HepG2 (cell line): ENCODE measurements around the gene RHO. TPM values are rescaled to one million over a fixed set of nuclear protein-coding genes. Genes with fewer than 3 reads are reported as not detected.
A peak's percentile ranks its signal among the peaks of the same experiment; 100 is the strongest.

ENCODE experiments used
- HDAC2 ChIP-seq: sonication (generic); formaldehyde crosslinking; IDR thresholded peaks from 2 replicates; pipeline ENCODE4 v1.4.0; 2020; ENCODE audit warnings: missing genetic modification reagents
- KDM2A ChIP-seq: sonication (generic); formaldehyde crosslinking; IDR thresholded peaks from 2 replicates; pipeline ENCODE4 v1.4.0; 2020; ENCODE audit warnings: low read depth, missing genetic modification reagents, borderline replicate concordance
- LCORL ChIP-seq, 2 experiments: fragments of 450-650 bp in 1 of 2; sonication (generic) in 1 of 2; formaldehyde crosslinking in 1 of 2; IDR thresholded peaks; 2 replicates each; pipeline versions ENCODE4 v1.5.0 to v1.6.1; 2017 to 2020; ENCODE audit warnings: antibody characterized with exemption in 1 of 2, missing genetic modification reagents in 1 of 2
- MAFK ChIP-seq, 2 experiments: IDR thresholded peaks in 1 of 2; conservative IDR thresholded peaks in 1 of 2; 2 replicates each; pipeline ENCODE4 v1.6.1; 2011; ENCODE audit warnings: improper control_type of control experiment in 2 of 2, low read length in 2 of 2
- SAP130 ChIP-seq: IDR thresholded peaks from 2 replicates; pipeline ENCODE4 v1.6.1; 2016; ENCODE audit warnings: low read depth
- SOX6 ChIP-seq, 2 experiments: fragments of 450-650 bp in 1 of 2; sonication (generic) in 1 of 2; formaldehyde crosslinking in 1 of 2; IDR thresholded peaks; 2 replicates each; pipeline versions ENCODE4 v1.4.0 to v1.6.1; 2017 to 2020; ENCODE audit warnings: antibody characterized with exemption in 1 of 2, mild to moderate bottlenecking in 1 of 2, missing genetic modification reagents in 1 of 2
- ZBTB38 ChIP-seq: sonication (generic); formaldehyde crosslinking; IDR thresholded peaks from 2 replicates; pipeline ENCODE4 v1.5.1; 2020; ENCODE audit warnings: mild to moderate bottlenecking, missing genetic modification reagents
- ZNF34 ChIP-seq: sonication (generic); formaldehyde crosslinking; IDR thresholded peaks from 2 replicates; pipeline ENCODE4 v1.4.0; 2020; ENCODE audit warnings: mild to moderate bottlenecking, missing genetic modification reagents, borderline replicate concordance
- ZNF598 ChIP-seq: sonication (generic); formaldehyde crosslinking; IDR thresholded peaks from 2 replicates; pipeline ENCODE4 v1.5.1; 2020; ENCODE audit warnings: mild to moderate bottlenecking, missing genetic modification reagents, borderline replicate concordance
- ZNF772 ChIP-seq: sonication (generic); formaldehyde crosslinking; IDR thresholded peaks from 2 replicates; pipeline ENCODE4 v1.5.0; 2020; ENCODE audit warnings: mild to moderate bottlenecking, missing genetic modification reagents
- ZNF788 ChIP-seq: sonication (generic); formaldehyde crosslinking; IDR thresholded peaks from 2 replicates; pipeline ENCODE4 v1.5.0; 2020; ENCODE audit warnings: mild to moderate bottlenecking, missing genetic modification reagents, borderline replicate concordance
- ZSCAN20 ChIP-seq: sonication (generic); formaldehyde crosslinking; IDR thresholded peaks from 2 replicates; pipeline ENCODE4 v1.4.0; 2020; ENCODE audit warnings: missing genetic modification reagents, mild to moderate bottlenecking, borderline replicate concordance
- polyA plus RNA-seq, 8 experiments: library from polyadenylated mRNA; depleted of rRNA in 3 of 8; stranded (reverse) in 7 of 8; unstranded in 1 of 8; fragments of >200 nt; fragmentation: Illumina TruSeq in 4 of 8; extraction: Trizol in 4 of 8; gene quantifications; 2 replicates each; pipeline versions ENCODE4 v1.2.1 to v1.2.3, GENCODE V29; 2011 to 2016; ENCODE audit warnings: low read depth in 4 of 8, missing spikeins in 1 of 8, mixed read lengths in 1 of 8; ENCODE audit not compliant: insufficient read depth in 1 of 8
- total RNA-seq, 5 experiments: library from RNA; depleted of rRNA; stranded (reverse); fragments of >200 nt; fragmentation: Illumina TruSeq; extraction: Trizol; gene quantifications; 2 replicates each; pipeline ENCODE4 v1.2.3, GENCODE V29; 2016; ENCODE audit warnings: low read depth in 1 of 5
- TF ChIP-seq, protein P1 (sequence below): sonication (generic); formaldehyde crosslinking; IDR thresholded peaks from 2 replicates; pipeline ENCODE4 v1.5.0; 2020; ENCODE audit warnings: mild to moderate bottlenecking, missing genetic modification reagents, borderline replicate concordance
- TF ChIP-seq, protein P2 (sequence below): sonication (generic); formaldehyde crosslinking; IDR thresholded peaks from 2 replicates; pipeline ENCODE4 v1.5.1; 2020; ENCODE audit warnings: missing genetic modification reagents, mild to moderate bottlenecking, borderline replicate concordance
- TF ChIP-seq, protein P3 (sequence below): sonication (generic); formaldehyde crosslinking; IDR thresholded peaks from 2 replicates; pipeline ENCODE4 v1.5.0; 2020; ENCODE audit warnings: mild to moderate bottlenecking, missing genetic modification reagents, moderate library complexity
- TF ChIP-seq, protein P4 (sequence below): sonication (generic); formaldehyde crosslinking; IDR thresholded peaks from 2 replicates; pipeline ENCODE4 v1.4.0; 2020; ENCODE audit warnings: missing genetic modification reagents

Gene RHO
- total and polyA plus RNA-seq, 2 of the 13 experiments (the other 11 are each of a cell fraction or from before 2014, with no cell fraction given) = not detected

DNA sequence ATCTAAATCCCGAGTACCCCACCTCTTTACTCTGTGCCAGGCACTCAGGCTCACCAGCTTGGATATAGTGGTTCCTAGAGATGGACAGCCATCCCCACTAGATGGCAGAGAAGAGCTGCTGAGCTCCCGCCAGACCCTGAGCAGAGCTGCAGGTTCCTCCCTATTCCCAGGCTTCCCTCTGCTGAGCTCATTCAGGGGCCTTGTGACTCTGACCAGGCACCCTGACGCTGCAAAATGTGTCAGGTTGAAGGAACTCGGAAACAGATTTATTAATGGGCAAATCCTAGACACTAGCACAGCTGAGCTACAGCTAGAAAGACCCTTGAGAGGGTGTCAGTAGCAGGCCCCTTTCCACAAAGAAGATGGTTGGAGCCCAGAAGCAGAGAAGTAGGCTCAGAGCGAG, 38.2 kb upstream of the RHO start (continued):
- TF ChIP-seq, protein P1, sequence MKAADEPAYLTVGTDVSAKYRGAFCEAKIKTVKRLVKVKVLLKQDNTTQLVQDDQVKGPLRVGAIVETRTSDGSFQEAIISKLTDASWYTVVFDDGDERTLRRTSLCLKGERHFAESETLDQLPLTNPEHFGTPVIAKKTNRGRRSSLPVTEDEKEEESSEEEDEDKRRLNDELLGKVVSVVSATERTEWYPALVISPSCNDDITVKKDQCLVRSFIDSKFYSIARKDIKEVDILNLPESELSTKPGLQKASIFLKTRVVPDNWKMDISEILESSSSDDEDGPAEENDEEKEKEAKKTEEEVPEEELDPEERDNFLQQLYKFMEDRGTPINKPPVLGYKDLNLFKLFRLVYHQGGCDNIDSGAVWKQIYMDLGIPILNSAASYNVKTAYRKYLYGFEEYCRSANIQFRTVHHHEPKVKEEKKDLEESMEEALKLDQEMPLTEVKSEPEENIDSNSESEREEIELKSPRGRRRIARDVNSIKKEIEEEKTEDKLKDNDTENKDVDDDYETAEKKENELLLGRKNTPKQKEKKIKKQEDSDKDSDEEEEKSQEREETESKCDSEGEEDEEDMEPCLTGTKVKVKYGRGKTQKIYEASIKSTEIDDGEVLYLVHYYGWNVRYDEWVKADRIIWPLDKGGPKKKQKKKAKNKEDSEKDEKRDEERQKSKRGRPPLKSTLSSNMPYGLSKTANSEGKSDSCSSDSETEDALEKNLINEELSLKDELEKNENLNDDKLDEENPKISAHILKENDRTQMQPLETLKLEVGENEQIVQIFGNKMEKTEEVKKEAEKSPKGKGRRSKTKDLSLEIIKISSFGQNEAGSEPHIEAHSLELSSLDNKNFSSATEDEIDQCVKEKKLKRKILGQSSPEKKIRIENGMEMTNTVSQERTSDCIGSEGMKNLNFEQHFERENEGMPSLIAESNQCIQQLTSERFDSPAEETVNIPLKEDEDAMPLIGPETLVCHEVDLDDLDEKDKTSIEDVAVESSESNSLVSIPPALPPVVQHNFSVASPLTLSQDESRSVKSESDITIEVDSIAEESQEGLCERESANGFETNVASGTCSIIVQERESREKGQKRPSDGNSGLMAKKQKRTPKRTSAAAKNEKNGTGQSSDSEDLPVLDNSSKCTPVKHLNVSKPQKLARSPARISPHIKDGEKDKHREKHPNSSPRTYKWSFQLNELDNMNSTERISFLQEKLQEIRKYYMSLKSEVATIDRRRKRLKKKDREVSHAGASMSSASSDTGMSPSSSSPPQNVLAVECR = peak; percentile 38; the same call in 1 of the 2 replicates
- TF ChIP-seq LCORL (IDR thresholded peaks at IDR 0.05) (no peak), LCORL (CRISPR knock-in tag; IDR thresholded peaks at IDR 0.05) (peak; percentile 56; the same call in 1 of the 2 replicates), ZNF598 (CRISPR knock-in tag) (0 out of 2 replicates have a peak, but pooled peaks have one; percentile 39), ZSCAN20 (CRISPR knock-in tag) (no peak), ZNF34 (0 out of 2 replicates have a peak, but pooled peaks have one; percentile 32), ZNF788 (CRISPR knock-in tag) (0 out of 2 replicates have a peak, but pooled peaks have one; percentile 44), HDAC2 (peak; percentile 51; the same call in 1 of the 2 replicates), MAFK (conservative IDR thresholded peaks at IDR 0.05 in 1 of 2, IDR thresholded peaks at IDR 0.05 in 1 of 2; ENCODE audit: low read length in 2 of 2) (peak; percentile 45 to 57; a peak in 2 of 4 replicates), SOX6 (IDR thresholded peaks at IDR 0.05) (no peak), SOX6 (CRISPR knock-in tag; IDR thresholded peaks at IDR 0.05) (peak; percentile 31; the same call in 1 of the 2 replicates), ZNF772 (CRISPR knock-in tag) (0 out of 2 replicates have a peak, but pooled peaks have one; percentile 29), KDM2A (CRISPR knock-in tag) (peak; percentile 57), ZBTB38 (peak; percentile 35; the same call in 1 of the 2 replicates), SAP130 (CRISPR knock-in tag) (peak; percentile 69)
- TF ChIP-seq, protein P2, sequence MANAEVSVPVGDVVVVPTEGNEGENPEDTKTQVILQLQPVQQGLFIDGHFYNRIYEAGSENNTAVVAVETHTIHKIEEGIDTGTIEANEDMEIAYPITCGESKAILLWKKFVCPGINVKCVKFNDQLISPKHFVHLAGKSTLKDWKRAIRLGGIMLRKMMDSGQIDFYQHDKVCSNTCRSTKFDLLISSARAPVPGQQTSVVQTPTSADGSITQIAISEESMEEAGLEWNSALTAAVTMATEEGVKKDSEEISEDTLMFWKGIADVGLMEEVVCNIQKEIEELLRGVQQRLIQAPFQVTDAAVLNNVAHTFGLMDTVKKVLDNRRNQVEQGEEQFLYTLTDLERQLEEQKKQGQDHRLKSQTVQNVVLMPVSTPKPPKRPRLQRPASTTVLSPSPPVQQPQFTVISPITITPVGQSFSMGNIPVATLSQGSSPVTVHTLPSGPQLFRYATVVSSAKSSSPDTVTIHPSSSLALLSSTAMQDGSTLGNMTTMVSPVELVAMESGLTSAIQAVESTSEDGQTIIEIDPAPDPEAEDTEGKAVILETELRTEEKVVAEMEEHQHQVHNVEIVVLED (CRISPR knock-in tag) = no peak
- TF ChIP-seq, protein P3, sequence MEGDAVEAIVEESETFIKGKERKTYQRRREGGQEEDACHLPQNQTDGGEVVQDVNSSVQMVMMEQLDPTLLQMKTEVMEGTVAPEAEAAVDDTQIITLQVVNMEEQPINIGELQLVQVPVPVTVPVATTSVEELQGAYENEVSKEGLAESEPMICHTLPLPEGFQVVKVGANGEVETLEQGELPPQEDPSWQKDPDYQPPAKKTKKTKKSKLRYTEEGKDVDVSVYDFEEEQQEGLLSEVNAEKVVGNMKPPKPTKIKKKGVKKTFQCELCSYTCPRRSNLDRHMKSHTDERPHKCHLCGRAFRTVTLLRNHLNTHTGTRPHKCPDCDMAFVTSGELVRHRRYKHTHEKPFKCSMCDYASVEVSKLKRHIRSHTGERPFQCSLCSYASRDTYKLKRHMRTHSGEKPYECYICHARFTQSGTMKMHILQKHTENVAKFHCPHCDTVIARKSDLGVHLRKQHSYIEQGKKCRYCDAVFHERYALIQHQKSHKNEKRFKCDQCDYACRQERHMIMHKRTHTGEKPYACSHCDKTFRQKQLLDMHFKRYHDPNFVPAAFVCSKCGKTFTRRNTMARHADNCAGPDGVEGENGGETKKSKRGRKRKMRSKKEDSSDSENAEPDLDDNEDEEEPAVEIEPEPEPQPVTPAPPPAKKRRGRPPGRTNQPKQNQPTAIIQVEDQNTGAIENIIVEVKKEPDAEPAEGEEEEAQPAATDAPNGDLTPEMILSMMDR (CRISPR knock-in tag) = peak; percentile 96
- TF ChIP-seq, protein P4, sequence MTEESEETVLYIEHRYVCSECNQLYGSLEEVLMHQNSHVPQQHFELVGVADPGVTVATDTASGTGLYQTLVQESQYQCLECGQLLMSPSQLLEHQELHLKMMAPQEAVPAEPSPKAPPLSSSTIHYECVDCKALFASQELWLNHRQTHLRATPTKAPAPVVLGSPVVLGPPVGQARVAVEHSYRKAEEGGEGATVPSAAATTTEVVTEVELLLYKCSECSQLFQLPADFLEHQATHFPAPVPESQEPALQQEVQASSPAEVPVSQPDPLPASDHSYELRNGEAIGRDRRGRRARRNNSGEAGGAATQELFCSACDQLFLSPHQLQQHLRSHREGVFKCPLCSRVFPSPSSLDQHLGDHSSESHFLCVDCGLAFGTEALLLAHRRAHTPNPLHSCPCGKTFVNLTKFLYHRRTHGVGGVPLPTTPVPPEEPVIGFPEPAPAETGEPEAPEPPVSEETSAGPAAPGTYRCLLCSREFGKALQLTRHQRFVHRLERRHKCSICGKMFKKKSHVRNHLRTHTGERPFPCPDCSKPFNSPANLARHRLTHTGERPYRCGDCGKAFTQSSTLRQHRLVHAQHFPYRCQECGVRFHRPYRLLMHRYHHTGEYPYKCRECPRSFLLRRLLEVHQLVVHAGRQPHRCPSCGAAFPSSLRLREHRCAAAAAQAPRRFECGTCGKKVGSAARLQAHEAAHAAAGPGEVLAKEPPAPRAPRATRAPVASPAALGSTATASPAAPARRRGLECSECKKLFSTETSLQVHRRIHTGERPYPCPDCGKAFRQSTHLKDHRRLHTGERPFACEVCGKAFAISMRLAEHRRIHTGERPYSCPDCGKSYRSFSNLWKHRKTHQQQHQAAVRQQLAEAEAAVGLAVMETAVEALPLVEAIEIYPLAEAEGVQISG (CRISPR knock-in tag) = peak; percentile 35; the same call in 1 of the 2 replicates
